PC-9 (cell line): ENCODE measurements around the gene CD2AP. TPM values are rescaled to one million over a fixed set of nuclear protein-coding genes. Genes with fewer than 3 reads are reported as not detected.

Experiments
- BruUV-seq: library from RNA; stranded (reverse); fragments of 400-500 nt; replicated peaks from 2 replicates; lab custom pipeline; 2021; lab: Mats Ljungman, UMichigan
- CTCF ChIA-PET: fragments of 300-600 bp; sonication (Branson Sonifier 250); formaldehyde crosslinking; loops from one replicate; lab custom pipeline; 2022; ENCODE audit warnings: antibody characterized with exemption; lab: Charles Lee
- POLR2A ChIA-PET: fragments of 300-600 bp; sonication (Branson Sonifier 250); formaldehyde crosslinking; loops from one replicate; lab custom pipeline; 2022; ENCODE audit warnings: antibody characterized with exemption; ENCODE audit not compliant: unreplicated experiment; lab: Charles Lee
- DNase-seq, 2 experiments: peaks; one replicate each; pipeline versions ENCODE4 v3.0.0 to v3.0.0-alpha.2; 2015 to 2022; ENCODE audit warnings: mixed read lengths in 1 of 2
- H2AFZ ChIP-seq: fragments of 200-600 bp; sonication (generic); 2 replicates; pipeline ENCODE4 v1.8.1; 2017; ENCODE audit warnings: antibody characterized with exemption
- H3F3A ChIP-seq: fragments of 200-600 bp; sonication (generic); 2 replicates; pipeline ENCODE4 v1.8.1; 2017; ENCODE audit warnings: antibody characterized with exemption, mild to moderate bottlenecking, low read depth; ENCODE audit not compliant: insufficient read depth
- H3K27ac ChIP-seq: fragments of 200-600 bp; sonication (generic); 2 replicates; pipeline ENCODE4 v1.6.1; 2016; ENCODE audit warnings: mixed run types
- H3K27me3 ChIP-seq: fragments of 200-600 bp; sonication (generic); 2 replicates; pipeline ENCODE4 v1.6.1; 2016; ENCODE audit warnings: low read depth, mixed run types; ENCODE audit not compliant: insufficient read depth
- H3K36me3 ChIP-seq: fragments of 200-600 bp; sonication (generic); 2 replicates; pipeline ENCODE4 v1.6.1; 2016; ENCODE audit warnings: low read depth, mixed run types
- H3K4me1 ChIP-seq: fragments of 200-600 bp; sonication (generic); replicated peaks from 2 replicates; pipeline ENCODE4 v1.6.1; 2016; ENCODE audit warnings: mixed run types; ENCODE audit not compliant: insufficient read depth
- H3K4me2 ChIP-seq: fragments of 200-600 bp; sonication (generic); 2 replicates; pipeline ENCODE4 v1.6.1; 2017; ENCODE audit warnings: mixed run types
- H3K4me3 ChIP-seq: fragments of 200-600 bp; sonication (generic); 2 replicates; pipeline ENCODE4 v1.6.1; 2016; ENCODE audit warnings: mixed run types
- H3K79me2 ChIP-seq: fragments of 200-600 bp; sonication (generic); 2 replicates; pipeline ENCODE4 v1.6.1; 2017; ENCODE audit warnings: low read depth, mixed run types
- H3K9me2 ChIP-seq: fragments of 200-600 bp; sonication (generic); 2 replicates; pipeline ENCODE4 v1.8.1; 2017; ENCODE audit warnings: mild to moderate bottlenecking; ENCODE audit not compliant: insufficient read depth
- H3K9me3 ChIP-seq: fragments of 200-600 bp; sonication (generic); 2 replicates; pipeline ENCODE4 v1.8.1; 2016; ENCODE audit warnings: low read depth; ENCODE audit not compliant: insufficient read depth
- H4K20me1 ChIP-seq: fragments of 200-600 bp; sonication (generic); 2 replicates; pipeline ENCODE4 v1.8.1; 2017; ENCODE audit not compliant: insufficient read depth
- EZH2 ChIP-seq: fragments of 200-600 bp; sonication (generic); IDR thresholded peaks from 2 replicates; pipeline ENCODE4 v1.8.0; 2017; ENCODE audit warnings: antibody characterized with exemption, low read depth
- intact Hi-C: fragments of 100-400 bp; cut with micrococcal nuclease; formaldehyde crosslinking; loops from one replicate; pipeline ENCODE4 v1.10.0; 2022; ENCODE audit not compliant: unreplicated experiment
- total RNA-seq: library from RNA; stranded (reverse); gene quantifications from 2 replicates; pipeline ENCODE4 v1.2.3, GENCODE V29; 2021
- TF ChIP-seq, protein P1 (sequence below): fragments of 200-600 bp; sonication (generic); conservative IDR thresholded peaks from 2 replicates; pipeline ENCODE4 v1.6.1; 2017; ENCODE audit warnings: mixed run types, antibody characterized with exemption, mild to moderate bottlenecking, moderate library complexity

CD2AP gene
- total RNA-seq, 1 experiment from 2014 or later, result 55.5 TPM

GRCh38 chr6:47587493-47587892 is 109.9 kb downstream of the CD2AP start:
- TF ChIP-seq, protein P1, sequence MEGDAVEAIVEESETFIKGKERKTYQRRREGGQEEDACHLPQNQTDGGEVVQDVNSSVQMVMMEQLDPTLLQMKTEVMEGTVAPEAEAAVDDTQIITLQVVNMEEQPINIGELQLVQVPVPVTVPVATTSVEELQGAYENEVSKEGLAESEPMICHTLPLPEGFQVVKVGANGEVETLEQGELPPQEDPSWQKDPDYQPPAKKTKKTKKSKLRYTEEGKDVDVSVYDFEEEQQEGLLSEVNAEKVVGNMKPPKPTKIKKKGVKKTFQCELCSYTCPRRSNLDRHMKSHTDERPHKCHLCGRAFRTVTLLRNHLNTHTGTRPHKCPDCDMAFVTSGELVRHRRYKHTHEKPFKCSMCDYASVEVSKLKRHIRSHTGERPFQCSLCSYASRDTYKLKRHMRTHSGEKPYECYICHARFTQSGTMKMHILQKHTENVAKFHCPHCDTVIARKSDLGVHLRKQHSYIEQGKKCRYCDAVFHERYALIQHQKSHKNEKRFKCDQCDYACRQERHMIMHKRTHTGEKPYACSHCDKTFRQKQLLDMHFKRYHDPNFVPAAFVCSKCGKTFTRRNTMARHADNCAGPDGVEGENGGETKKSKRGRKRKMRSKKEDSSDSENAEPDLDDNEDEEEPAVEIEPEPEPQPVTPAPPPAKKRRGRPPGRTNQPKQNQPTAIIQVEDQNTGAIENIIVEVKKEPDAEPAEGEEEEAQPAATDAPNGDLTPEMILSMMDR, result no peak
- no peak for TF ChIP-seq EZH2
- POLR2A ChIA-PET, result no interaction called here
- Histone ChIP-seq H2AFZ (no peak overlapping the region), H3K36me3 (peaks cover 27% of the 10 kb centered on the region), H3K4me2 (no peak overlapping the region), H3K9me2 (no peaks in the 10 kb centered on the region), H4K20me1 (no peaks in the 10 kb centered on the region), H3K4me1 (no peaks in the 10 kb centered on the region), H3K79me2 (no peaks in the 10 kb centered on the region), H3K27me3 (no peaks in the 10 kb centered on the region), H3F3A (no peaks in the 10 kb centered on the region), H3K27ac (no peak overlapping the region), H3K4me3 (no peak overlapping the region), H3K9me3 (no peaks in the 10 kb centered on the region)
- DNase-seq, result no peak
- CTCF ChIA-PET, result no interaction called here
- BruUV-seq, result no TSS peak
- intact Hi-C loops, result no loop called here

DNA sequence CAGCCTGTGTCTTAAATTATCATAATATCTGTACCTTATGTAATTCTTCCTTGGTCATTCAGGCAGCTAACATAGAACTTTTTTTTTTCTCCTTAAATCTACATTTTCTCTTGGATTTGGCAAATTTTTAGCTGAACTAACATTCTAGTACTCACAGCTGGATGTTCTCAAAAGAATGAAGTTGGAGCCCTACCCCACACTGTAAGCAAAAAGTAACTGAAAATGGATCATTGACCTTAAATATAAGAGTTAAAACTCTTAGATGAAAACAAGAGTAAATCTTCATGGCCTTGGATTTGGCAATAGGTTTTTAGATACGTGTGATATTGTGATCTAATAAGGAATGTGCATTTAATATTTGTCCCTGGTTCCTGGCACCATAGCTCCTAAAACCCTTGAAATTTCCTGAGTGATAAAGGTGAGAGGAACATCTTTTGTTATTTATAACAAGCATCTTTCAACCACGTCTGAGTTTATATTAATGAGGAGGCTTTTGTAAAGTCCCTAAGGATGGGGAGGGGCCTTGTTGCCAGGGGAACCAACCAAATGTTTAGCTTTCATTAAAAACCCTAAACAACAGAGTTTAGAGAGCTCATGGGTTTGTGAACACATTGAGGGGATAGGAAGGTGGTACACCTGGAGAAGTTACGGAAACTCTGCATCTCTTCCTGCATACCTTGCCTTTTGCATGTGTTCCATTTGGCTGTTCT is 114.7 kb downstream of the CD2AP start:
- Histone ChIP-seq H3K27ac (no peak overlapping the region), H4K20me1 (no peaks in the 10 kb centered on the region), H3K4me2 (no peak overlapping the region), H3F3A (no peaks in the 10 kb centered on the region), H3K9me3 (no peaks in the 10 kb centered on the region), H2AFZ (no peak overlapping the region), H3K36me3 (peaks cover 45% of the 10 kb centered on the region), H3K79me2 (no peaks in the 10 kb centered on the region), H3K4me1 (peaks cover 16% of the 10 kb centered on the region), H3K4me3 (no peak overlapping the region), H3K27me3 (no peaks in the 10 kb centered on the region), H3K9me2 (no peaks in the 10 kb centered on the region)
- intact Hi-C loops, result no loop called here
- TF ChIP-seq, protein P1, result no peak
- no peak for TF ChIP-seq EZH2
- no TSS peak for BruUV-seq
- POLR2A ChIA-PET, result interaction anchor here (0.7 kb wide), 1 partner anchor 350 kb away, joined by 6 read pairs; no protein-coding TSS in a partner anchor
- CTCF ChIA-PET, result no interaction called here
- DNase-seq, result no peak

DNA sequence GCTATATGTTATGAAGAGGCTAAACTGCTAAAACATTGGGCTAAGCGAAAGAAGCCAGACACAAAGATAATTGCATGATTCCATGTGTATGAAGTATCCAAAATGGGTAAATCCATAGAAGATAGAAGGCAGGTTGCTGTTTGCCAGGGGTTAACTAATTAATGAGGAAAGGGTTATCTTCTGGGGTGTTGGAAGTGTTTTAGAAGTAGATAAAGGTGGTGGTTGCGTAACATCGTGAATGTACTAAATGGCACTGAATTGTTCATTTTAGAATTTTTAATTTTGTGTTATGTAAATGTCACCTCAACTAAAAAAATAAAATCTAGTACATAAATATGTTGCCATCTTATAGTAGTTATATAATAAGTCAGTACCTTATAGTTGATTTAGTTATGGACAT is 116.4 kb downstream of the CD2AP start:
- Histone ChIP-seq H3K27ac (no peak overlapping the region), H2AFZ (no peak overlapping the region), H3K27me3 (no peaks in the 10 kb centered on the region), H3K4me2 (no peak overlapping the region), H3K4me1 (peaks cover 16% of the 10 kb centered on the region), H3K36me3 (peaks cover 55% of the 10 kb centered on the region; the same call in 1 of the 2 replicates), H3K9me3 (no peaks in the 10 kb centered on the region), H3K79me2 (no peaks in the 10 kb centered on the region), H3K4me3 (no peak overlapping the region), H4K20me1 (no peaks in the 10 kb centered on the region), H3F3A (no peaks in the 10 kb centered on the region), H3K9me2 (no peaks in the 10 kb centered on the region)
- no peak for DNase-seq
- no TSS peak for BruUV-seq
- ChIA-PET POLR2A (no interaction called here), CTCF (no interaction called here)
- intact Hi-C loops, result no loop called here
- no peak for TF ChIP-seq EZH2
- TF ChIP-seq, protein P1, result no peak
